ENCODE data around the gene FAM98A. TPM values are rescaled to one million over a fixed set of nuclear protein-coding genes. Genes with fewer than 3 reads are reported as not detected.

Gene FAM98A
- 36.6 and 111 TPM in 2 replicates for total RNA-seq (2014; rRNA removed; shearing (Covaris generic))

DNA sequence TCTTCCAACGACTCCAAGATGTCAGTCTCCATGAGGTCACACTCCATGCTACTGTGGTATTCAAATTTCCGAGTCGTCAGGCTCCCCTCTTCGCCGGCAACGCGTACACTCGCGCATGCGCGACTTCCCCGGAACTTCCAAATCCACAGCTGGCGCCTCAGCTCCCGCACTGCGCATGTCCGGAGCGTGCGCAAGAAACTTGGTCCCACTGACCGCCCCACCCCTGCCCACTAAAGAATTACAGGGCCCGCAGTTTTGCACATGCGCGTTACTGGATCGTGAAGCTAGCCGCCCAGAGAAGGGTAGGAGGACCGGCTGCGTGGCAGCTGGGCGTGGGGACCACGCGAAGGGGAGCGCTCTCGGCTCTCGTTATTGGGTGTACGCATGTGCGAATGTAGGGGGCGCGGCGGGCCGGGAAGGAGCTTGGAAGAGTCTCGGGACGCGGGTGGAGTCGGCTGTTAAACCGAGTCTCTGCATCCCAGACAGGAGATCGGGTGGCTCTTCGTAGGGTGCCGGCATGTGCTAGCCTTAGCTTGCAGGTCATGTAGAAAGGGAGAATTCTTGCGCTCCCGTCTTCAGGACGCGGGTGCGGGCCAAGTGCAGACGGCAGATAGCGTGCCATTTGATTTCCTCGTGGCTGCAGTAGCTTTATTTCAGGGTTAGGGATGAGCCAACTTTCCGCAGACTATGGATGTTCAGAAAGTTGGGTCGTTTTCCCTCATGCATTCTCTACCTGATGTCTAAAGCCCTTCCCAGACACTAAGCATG lies at the start of gene FAM98A:
TSS of gene FAM98A (minus strand) at position 125 of the 768 bp plus-strand sequence. CDS start at position 47, 78 bp downstream.
- DNase-seq (ENCODE audit: low read depth): peak; percentile 99

DNA sequence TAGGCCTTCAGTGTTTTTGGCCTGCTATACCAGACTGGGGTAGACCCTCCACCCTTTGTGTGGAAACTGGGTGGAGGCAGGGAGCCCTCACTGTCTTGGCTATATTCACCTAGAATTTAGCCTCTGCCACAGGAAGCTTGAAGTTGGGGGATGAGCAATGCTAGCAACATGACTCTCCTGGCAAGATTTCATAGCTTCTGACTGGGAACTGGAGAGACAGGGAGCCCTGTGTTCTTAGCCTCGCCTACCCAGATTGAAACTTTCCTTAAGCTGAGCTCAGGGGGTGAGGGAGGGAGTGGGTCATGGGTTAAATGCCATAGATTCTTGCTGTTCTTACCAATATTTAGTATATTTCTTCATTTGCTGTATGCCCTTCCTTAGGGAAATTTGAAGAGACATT lies 46.8 kb upstream of the FAM98A start:
- DNase-seq (ENCODE audit: low read depth): no peak

DNA sequence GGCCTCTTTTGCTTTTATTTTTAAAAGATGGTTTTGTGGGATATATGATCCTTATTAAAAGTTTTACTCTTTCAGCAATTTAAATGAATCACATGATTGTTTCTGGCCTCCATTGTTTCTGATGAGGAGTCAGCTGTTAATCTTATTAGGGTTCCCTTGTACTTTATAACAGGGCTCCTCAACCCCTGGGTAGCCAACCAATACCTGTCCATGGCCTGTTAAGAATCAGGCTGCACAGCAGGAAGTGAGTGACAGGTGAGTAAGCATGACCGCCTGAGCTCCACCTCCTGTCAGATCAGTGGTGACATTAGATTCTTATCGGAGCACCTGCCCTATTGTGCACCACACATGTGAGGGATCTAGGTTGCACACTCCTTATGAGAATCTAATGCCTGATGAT lies 45.1 kb upstream of the FAM98A start:
- DNase-seq (ENCODE audit: low read depth): no peak

DNA sequence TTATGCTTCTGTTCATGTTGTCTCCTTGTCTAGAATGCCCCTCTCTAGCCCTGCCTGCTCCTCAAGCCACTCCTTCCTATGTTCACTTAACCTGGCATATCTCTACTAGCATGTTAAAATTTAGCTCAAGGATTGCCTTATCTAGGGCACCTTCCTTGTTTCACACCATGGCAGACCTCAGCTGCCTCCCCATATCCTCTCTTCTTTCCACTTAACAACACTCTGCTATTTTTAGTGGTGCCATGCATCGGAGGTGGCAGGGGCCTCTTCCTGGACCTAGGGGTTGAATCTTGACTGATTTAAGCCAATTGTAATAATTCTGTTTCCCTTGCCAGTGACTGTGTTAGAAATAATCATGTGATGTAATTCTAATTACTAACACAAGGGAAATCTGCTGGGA lies 36.9 kb upstream of the FAM98A start:
- no peak for DNase-seq (ENCODE audit: low read depth)

DNA sequence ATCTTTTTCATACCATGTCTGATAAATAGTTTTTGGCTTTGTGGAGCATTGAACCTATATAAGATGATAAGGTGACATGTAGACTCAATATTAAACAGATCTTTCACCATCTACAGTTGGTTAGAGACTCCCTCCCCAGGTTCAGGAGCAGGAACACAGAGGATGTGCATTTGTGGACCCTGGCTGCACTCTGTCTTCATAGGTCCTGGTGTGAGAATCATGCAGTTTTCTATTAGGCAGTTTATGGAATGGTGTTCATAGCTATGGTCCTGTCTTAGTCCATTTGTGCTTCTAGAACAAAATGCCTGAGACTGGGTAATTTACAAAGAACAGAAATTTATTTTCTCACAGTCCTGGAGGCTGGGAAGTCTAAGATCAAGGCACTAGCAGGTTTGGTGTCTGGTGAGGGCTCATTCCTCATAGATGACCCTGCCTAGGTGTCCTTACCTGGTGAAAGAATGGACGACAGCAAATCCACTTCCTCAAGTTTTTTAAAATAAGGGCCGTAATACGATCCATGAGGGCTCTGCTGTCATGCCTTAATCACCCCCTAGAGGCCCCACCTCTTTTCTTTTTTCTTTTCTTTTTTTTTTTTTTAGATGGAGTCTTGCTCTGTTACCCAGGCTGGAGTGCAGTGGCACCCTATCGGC lies 35.3 kb upstream of the FAM98A start:
- DNase-seq (ENCODE audit: low read depth): no peak

DNA sequence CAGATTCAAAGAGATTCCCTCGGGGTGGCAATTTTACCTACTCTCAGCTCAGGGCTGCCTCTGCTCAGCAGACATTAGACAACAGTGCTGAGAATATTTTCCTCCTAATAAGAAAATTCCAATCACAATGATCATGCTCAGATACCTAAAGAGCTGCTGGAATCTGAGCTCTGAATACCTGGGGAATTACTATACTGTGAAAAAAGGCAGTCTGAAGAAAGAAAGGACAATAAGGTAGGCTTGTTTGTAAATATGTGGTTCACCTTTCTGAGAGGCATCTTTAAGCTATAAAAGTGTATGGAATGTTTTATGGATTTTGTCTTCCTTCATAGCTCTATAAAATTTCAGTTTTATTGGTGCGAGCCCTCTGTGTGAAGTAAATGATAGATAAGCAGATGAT lies 34.2 kb upstream of the FAM98A start:
- no peak for DNase-seq (ENCODE audit: low read depth)

DNA sequence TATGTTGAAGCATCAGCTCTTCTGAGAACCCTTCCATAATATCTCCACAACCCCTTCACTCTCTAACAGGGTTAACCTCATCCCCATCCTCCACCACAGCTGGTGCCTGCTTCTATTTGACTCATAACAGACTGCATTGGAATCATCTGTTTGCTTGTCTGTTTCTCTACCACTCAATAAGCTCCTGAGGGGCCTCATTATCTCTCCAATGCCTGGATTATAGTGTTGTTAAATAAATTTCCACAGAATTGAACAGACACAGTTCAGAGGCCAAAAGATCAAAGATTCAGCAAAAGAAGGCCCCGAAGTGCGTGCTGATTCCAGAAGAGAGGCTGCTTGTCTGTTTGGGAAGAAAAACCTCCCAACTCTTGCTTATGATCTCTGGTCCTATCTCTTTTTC lies 33.7 kb upstream of the FAM98A start:
- no peak for DNase-seq (ENCODE audit: low read depth)

DNA sequence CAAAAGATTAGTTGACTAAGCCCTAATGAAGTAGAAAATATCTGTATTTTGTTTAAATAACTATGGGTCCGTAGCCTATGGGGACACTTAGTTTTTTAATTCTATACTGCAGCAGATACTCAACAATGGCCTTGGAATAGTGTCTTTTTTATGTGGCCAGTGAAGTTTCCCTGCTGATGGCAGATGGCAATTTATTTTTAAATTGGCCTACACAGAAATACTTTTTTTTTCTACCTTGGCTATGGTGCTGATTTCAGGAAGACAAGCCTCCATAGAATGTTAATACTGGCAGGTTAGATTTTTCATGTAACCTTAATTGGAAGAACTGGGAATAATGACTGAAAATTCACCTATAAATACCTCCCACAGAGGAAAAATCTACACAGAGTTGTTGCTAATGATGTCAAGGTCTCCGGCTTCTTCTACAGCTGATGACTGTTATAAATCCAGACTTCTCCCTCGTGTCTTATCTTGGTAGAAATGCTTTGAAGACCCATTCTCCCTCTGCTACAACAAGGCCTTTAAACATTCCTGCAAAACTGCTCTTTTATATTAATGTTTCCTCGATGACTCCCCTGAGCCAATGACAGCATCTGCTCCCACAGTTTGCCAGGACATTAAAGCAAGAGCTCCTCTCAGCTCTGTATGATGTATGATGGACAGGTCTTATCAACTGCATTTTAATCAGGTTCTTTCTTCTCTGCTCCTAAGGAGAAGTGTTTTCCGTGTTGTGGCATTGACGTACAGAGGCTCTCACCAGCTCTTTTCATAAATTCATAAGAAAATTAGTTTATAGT lies 29.1 kb upstream of the FAM98A start:
- DNase-seq (ENCODE audit: low read depth): no peak

DNA sequence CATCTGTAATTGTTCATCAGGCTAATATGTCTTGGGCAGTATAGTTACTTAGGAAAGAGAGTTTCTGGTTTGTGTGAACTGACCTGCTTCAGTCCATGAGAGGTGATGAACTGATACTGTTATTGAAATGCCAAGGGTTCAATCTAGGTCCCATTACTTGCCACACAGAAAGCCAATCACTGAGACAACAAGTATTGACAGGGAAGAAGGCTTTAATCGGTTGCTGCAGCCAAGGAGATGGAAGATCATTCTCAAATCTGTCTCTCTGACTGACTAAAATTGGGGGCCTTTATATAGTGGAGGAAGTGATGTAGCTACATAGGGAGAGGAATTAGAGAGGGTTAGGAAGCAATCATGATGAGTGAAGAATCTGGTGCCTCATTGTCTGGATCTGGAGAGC lies 19.9 kb upstream of the FAM98A start:
- DNase-seq (ENCODE audit: low read depth): no peak

DNA sequence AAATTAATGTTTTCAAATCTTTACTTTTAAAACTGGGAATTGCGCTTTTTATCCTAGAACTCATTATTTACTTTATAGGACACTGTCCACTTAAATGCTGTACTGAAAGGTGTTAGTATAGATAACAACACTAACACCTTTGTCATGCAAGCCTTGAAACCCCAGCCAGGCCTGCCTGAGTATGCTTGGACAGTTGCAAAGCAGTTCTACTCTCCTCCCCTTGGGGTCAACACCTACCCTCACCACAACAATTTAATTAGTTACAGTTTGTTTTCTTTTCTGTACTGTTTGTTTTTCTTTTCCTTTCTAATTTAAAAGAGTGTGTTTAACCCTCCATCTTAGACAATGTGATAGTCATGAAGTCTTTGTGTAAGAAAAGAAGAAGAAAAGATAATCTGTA lies 18.9 kb upstream of the FAM98A start:
- DNase-seq (ENCODE audit: low read depth): no peak

DNA sequence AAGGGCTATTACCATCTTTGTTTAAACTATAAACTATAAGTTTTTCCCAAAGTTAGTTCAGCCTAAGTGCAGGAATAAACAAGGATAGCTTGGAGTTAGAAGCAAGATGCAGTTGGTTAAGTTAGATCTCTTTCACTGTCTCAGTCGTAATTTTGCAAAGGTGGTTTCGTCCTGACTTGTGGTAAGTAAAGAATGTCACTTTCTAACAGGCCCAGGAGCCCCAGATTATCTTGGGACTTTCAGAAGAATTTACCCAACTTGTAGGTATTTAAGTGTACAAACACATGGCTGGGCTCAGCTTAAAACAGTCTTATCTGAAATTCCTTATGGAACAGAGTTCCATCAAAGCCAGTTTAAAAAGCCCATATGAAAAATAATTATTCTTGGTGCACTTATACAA lies 18.3 kb upstream of the FAM98A start:
- no peak for DNase-seq (ENCODE audit: low read depth)

DNA sequence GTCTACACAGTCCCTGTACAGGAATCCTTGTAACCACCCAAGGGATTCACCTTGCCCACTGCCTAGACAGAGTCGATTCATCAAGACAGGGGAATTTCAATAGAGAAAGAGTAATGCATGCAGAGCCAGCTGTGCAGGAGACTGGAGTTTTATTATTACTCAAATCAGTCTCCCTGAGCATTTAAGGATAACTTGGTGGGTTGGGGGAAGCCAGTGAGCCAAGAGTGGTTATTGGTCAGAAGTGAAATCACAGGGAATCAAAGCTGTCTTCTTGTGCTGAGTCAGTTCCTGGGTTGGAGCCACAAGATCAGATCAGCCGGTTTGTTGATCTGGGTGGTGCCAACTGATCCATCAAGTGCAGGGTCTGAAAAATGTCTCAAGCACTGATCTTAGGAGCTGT lies 17.8 kb upstream of the FAM98A start:
- peak; percentile 4 for DNase-seq (ENCODE audit: low read depth)

DNA sequence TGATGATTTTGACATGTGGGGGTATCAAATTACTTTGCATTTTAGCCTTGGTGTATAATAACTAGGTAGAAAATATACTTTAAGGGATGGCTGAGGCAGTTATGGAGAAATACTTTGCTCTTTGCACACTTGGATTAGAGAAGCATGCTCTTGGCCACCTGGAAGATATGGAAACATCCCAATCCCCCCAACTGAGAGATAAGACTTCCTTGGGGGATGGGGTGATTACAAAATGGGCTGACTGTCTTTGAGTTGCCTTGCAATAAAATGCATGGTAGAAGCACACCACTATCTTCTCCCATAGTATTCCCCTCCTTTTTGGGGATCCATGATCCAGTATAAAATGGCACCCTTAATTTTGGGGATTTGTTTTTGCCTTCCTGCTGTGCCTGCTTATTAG lies 15.1 kb upstream of the FAM98A start:
- DNase-seq (ENCODE audit: low read depth): no peak

DNA sequence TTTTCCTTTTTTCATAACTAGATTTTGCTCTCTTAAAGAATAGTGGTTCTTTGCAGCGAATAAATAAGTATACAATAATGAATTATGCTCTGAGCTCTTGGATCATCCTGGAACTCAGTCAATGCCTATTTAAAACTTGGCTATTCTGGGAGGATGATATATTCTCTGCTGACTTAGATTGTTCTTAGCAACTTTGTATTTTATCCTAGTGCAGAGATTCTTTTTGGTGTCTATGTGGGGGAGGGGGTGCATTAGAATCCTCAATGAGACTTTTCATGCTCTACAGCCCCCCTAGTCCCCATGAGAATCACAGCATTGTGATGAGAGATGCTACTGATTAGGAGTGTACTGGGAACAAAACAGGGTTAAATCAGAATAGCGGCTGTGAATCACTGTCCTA lies 8.8 kb upstream of the FAM98A start:
- DNase-seq (ENCODE audit: low read depth): no peak

DNA sequence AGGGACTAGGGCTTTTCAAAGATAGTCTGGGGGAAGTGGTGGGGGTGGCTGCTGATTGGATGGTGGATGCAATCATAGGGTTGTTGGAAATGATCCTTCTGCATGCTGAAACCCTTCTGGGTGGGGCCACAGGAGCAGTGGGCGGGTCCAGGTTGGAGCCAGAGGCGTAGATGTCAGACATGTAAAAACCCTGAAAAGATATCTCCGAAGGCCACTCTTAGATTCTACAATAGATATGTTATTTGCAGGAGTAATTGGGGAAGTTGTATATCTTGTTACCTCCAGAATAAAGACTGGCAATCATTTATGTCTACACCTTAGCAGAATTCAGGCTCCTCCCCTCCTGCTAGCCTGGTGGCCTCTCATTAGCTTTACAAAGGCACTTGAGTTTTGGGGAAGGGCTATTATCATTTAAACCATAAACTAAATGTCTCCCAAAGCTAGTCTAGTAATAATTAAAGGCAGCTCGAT lies 8.2 kb upstream of the FAM98A start:
- DNase-seq (ENCODE audit: low read depth): no peak

DNA sequence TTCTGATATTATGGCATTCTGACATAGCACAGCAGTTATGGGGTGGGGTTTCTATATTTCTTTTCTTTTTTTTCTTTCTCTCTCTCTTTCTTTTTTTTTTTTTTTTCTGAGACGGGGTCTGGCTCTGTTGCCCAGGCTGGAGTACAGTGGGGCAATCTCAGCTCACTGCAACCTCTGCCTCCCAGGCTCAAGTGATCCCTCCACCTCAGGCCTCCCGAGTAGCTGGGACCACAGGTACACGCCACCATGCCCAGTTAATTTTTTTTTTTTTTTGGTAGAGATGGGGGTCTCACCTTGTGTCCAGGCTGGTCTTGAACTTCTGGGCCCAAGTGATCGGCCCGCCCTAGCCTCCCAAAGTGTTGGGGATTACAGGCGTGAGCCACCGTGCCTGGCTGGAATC lies 7.5 kb upstream of the FAM98A start:
- DNase-seq (ENCODE audit: low read depth): no peak

DNA sequence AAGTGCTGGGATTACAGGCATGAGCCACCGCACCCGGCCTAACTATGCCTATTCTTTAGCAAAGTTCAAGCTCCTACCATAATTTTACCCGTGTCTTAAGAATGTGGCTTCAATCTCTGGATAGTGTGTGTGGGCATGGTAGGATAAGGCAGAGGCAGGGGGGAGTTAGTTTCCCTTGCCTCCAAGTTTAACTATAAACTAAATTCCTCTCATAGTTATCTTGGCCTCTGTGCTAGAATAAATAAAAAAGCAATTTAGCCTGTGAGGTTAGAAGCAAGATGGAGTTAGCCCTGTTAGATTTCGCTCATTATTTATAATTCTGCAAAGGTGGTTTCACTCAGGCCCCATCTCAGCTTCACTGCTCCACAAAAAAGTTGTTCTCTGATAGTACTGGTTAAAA lies 7.0 kb upstream of the FAM98A start:
- DNase-seq (ENCODE audit: low read depth): no peak

DNA sequence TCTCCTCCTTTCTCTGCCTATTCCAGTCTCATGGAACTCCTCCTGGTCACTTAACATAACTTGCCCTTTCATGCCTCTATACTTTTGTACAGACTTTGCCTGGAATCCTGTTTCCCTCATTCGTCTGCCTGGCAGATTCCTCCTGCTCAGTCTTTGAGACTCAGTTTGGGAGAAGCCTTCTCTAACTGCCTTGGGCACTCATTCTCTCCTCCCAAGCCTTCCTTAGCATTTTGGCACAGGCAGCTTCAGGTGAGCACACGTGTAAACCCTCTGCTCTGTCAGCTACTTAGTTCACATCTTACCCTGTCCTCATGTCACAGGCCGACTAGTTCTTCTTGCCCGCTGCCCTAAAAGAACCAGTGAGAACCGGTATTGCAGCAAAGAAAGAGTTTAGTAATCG lies 6.0 kb upstream of the FAM98A start:
- no peak for DNase-seq (ENCODE audit: low read depth)

DNA sequence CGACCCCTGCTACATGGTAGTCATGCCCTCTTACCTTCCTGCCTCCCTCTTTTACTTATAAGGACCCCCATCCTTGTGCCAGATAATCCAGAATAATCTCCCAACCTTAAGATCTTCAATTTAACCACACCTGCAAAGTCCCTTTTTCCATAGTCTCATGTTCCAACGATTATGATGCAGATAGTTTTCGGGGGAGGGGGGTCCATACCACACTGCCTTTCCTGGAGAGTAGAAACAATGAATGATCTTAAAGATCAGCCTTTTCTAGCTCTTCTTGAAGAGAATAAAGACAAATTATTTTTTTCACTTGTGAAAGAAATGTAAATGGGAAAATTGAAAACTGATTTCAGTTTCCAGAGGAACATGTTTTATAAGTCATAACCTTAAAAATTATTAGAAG lies 4.3 kb upstream of the FAM98A start:
- DNase-seq (ENCODE audit: low read depth): no peak

DNA sequence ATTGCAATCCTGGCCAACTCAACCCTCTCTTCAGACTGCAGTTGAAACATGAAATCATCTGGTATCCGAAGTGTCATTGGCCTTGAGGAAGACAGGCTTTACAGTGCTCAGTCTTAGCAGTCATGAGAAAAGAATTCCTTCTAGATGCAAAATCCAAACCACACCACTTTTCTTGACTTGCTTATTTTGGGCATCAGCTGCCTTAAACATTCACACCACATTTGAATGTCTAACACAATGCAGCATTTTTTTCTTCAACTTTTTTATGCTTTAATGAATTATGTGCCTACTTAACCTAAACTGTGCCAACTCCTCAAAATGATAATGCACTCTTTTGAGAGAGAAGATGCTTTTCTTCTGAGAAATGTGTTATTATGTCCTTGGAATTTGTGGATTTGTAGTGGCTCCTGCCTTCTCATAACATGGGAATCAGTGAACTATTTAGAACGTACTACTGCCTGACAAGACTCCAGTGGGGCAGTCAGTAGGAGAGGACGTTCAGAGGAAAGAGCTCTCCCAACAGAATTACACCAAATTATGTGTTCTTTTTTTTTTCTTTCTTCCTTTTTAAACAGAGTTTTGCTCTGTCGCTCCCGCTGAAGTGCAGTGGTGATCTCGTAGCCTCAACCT lies 3.2 kb upstream of the FAM98A start:
- no peak for DNase-seq (ENCODE audit: low read depth)

DNA sequence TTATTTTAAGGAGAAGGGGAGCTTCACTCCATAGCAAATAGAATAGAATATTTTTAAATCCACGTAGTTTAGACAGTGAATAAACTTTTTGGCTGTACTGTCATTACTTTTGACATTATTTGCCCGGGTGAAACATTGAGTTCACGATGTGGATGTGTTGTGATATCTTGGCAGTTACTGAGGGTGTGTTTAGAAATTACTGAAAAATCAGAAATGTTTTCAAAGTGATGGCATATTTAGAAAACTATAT lies 769 bp upstream of the FAM98A start:
- DNase-seq (ENCODE audit: low read depth): no peak

DNA sequence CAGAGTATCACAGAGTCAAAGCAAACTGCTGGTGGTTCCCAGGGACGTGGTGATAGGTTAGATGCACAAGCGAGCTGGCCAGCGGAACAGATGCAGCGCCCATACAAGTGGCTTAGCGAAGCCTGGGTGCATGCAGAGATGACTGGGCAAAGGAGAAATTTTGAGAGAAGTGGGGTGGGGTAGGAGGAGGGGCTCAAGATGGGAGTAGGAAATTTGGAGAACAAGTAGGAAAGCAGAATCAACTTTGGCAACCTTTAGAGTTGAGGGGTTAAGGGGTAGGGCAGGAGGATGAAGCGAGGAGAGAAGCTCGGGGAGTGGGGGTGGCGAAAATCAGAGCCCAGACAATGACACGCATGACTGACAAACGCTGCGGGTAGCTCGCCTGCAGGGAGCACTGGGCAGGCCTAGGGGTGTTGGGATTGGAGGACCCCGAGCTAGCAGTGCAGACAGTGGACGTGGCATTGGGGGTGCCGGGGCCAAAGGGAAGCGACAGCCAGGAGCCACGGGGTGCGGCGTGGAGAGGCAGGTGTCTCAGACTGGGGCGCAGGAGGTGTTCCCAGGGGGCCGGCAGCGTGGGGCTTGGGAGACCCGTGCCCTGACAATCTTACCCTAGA lies 431 bp downstream of the FAM98A start:
- peak; percentile 58 for DNase-seq (ENCODE audit: low read depth)
